DMS79 (cell line): ENCODE results near the gene SHISA7.

ENCODE experiments used
- DNase-seq: peaks from one replicate; lab custom pipeline; 2025; lab: John Stamatoyannopoulos, UW

The SHISA7 gene

DNA sequence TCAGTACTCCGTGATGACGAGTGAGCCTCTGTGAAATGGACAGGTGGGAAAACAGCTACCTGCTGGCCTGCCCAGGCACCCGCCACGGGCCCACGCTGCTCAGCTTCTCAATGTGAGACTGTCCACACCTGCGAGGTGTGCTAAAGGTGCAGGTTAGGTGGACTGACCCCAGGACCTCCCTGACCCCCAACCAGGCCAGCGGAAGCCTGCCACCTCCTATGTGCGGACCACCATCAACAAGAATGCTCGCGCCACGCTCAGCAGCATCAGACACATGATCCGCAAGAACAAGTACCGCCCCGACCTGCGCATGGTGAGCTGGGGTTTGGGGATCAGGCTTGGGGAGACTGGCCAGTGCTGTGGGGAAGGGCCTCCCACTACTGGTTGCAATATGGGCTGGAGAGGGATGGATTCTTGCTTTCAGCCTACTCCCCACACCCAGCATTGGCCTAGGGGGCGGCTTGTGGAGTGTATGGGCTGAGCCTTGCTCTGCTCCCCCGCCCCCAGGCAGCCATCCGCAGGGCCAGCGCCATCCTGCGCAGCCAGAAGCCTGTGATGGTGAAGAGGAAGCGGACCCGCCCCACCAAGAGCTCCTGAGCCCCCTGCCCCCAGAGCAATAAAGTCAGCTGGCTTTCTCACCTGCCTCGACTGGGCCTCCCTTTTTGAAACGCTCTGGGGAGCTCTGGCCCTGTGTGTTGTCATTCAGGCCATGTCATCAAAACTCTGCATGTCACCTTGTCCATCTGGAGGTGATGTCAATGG lies 55.2 kb downstream of the SHISA7 start:
- DNase-seq = no peak

DNA sequence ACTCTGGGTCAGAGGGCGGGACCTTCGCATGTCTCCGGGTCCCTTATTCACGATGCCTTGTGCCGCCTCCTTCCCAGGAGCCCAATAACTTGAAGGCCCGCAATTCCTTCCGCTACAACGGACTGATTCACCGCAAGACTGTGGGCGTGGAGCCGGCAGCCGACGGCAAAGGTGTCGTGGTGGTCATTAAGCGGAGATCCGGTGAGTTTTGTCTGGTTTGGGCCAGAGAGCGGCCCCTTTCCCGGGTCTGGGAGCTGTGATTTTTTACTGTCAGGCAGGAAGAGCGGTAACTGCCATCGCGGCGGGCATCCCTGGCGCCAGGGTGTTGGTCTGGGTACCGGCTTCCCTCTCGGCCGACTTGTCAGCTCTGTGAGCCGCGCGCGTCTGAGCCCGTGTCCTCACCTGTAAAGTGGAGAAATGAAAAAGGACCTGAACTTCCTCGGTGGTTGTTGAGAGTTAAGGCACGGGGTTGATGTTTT lies 56.6 kb downstream of the SHISA7 start:
- no peak for DNase-seq

DNA sequence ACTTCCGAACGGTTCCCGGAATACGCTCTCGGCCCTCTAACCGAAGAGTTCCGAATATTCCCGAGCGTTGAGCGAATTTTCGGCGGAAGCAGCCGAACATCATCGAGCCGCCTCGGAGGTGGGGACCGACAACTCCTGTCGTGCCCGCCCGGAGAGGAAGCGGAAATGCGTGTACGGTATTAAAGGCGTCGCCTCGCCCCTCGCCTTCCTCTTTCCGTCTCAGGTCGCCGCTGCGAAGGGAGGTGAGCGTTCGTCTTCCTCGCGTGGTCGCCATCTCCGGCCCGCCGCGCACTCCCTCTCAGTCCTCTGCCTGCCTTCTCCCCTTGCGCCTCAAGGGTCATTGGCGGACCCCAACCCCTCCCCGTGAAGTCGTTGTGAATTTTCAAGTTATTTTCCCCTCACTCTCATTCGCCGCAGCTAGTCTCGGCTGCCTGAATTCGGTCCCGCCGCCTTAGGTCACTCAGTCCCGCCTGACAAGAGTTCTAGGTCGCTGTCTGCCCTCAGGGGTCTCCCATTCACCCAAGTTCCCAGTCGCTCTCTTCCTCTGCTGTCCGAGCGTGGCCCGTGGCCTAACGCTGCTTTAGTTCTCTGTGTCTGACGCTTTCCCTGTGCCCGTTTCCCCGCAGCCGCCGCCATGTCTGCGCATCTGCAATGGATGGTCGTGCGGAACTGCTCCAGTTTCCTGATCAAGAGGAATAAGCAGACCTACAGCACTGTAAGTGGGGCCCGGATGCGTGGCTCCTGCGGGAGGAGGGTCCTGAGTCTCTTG lies 57.2 kb downstream of the SHISA7 start, which contains the start of gene RPL28:
Gene RPL28 (plus strand): TSS at position 209 of the 769 bp plus-strand sequence. CDS start 426 bp downstream, at position 635.
- DNase-seq = peak; percentile 97

DNA sequence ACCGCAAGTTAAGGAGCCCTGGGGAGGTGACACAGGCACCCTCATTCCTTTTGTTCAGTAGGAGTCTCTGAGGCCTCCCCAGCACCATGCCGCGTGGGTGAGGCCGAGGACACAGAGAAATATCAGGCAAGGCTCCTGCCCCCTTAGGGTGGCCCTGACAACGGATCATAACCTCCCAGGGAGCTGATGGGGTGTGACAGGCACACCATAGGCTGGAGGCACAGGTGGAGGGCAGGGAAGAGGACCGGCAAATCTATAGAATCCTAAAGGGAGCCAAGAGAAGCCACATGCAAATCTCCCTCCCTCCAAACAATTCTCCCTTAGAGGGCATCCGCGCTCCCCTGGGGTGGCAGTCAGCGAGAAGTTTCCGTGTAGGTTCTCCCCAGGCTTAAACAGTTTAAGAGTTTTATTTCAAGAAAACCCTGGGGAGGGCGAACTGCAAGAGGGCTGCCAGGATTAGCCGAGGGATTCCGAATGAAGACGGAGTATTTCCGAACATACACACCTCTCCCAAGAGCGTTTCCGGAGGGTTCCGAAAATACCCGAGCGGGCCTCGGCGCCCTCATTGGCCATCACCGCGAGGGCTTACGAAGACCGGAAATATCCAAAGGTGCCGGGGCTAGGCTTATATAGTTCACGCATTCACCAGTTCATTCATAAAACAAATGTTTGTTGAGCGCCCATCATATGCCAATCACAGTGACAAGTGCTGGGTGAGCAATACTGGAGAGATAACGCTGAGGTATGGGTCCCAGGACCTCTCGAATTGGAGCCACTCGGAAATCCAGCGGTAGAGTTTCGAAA lies 58.0 kb downstream of the SHISA7 start:
- DNase-seq = peak; percentile 90

DNA sequence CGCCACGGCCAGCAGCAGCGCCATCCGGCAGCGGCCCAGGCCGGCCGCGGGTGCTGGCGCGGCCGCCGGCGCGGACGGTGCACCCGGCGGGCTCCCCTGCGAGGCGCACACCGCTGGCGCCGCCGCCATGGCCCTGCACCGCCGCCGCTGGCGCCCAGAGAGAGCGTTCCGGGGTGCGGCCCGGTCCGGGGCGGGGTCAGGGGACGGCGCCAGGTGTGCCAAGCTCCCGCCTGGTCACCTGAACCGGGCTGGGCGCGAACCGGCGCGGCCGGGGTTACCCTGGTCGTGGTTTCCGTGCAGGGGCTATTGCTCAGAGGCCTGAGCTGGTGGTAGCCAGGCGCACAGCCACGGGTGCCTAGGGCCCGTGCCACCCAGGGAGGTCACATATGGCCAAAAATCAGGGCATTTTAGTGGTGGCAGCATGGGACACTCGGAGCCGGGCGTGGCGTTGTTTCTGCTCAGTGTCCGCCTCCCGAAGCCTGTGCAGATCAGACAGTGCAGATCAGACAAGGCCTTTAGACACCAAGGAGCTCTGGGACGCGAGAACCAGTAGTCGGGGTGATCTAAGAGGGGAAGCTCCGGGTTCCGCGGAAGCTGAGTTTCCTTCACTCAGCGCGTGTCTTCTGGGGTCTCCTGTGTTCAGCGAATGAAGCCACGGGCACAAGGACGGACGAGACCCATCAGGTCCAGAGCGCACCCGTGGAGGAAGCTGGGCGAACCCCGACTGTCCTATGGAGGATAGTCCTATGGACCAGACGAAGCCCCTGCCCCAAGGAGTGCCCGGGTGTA lies 58.8 kb downstream of the SHISA7 start, which contains the start of gene TMEM238:
Gene TMEM238 (minus strand): TSS at position 162 of the 789 bp plus-strand sequence. CDS start 33 bp downstream, at position 129.
- DNase-seq = peak; percentile 33

DNA sequence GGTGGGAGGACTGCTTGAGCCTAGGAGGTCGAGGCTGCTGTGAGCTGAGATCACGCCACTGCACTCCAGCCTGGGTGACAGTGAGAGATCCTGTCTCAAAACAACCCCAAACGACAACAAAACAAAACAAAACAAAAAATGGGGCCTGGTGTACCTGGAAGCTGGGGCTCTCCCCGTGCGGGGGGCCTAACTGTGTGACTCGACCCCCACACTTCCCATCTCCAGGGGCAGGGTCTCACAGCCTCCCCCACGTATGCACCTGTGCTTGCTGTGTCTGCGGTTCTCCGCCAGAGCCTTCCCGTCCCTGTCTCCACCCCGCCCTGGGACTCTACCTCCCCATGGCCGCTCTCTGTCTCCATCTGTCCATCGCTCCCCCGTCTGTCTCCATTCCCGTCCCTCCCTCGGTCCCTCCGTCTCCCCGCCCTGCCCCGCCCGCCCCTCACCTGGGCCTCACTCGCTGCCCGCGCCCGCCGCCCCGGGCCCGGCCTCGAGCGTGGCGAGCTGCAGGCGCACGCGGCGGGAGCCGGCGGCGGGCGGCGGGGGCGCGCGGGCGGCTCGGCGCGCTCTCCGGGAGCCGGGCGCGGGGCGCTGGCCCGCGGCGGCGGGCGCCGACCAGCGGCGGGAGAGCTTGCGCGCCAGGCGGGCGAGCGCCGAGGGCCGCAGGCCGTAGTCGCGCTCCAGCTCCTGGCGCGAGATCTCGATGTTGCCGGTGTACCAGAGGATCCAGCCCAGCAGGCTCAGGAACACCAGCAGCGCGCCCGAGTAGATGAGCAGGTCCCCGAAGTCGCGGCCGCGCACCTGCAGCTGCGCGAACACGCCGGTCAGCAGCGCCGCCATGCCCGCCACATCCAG lies 59.6 kb downstream of the SHISA7 start:
- DNase-seq = peak; percentile 35

DNA sequence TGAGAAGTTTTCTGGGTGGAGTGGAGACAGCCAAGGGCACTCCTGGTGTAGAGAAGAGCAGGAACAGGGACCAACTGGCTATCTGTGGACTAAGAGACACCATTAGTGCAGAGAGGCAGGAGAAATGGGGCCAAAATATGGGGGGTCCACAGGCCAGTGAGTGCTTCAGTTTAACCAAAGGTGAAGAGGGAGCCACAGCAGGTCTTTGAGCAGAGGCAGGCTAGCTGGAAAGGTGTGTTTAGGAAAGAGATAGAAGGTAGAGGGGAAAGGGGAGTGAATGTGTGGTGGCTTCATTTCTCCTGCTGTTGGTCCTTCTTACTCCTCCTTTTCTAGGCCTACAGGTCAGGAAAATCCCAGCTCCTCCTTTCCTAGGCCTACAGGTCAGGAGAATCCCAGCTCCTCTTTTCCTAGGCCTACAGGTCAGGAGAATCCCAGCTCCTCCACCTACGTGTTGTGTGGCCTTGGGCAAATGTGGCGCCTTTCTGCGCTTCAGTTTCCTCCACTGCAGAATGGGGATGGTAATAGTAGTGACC lies 60.5 kb downstream of the SHISA7 start:
- no peak for DNase-seq

DNA sequence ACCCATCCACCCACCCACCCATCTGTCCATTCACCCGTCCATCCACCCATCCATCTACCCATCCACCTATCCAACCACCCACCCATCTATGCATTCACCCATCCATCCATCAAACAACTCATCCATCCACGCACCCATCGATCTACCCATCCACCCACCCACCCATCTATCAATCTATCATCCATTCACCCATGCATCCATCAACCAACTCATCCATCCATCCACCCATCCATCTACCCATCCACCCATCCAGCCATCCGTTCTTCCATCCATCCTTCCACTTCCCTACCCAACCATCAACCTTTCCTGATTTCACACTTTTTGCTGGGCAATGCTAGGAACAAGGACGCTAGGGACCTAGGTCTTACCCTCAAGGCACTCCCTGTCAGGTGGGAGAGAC lies 61.1 kb downstream of the SHISA7 start:
- DNase-seq = no peak

DNA sequence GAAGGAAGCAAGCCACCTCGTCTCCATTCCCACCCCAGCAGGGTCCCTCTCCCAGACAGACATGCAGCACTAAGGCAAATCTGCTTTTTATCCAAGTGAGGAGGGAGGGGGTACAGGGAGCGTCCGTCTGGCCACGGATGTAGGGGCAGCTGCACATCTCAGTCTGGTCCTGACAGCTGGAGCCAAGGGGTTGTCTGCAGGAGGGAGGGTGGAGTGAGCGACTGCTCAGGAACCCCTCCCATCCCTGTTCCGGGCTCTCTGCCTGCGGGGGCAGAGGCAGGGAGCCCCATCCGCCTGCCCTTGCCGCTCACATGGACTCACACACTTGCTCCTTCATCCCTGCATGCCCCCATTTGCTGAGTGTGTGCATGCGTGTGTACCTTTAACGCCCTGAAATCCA lies 63.9 kb downstream of the SHISA7 start:
- DNase-seq = no peak
